CD4-positive, alpha-beta T cell treated with Interferon gamma for 1 hour (primary cell): ENCODE measurements around the gene PAPSS1.

Experiments
- DNase-seq: peaks from one replicate; pipeline ENCODE4 v3.0.0-alpha.2; 2020

The PAPSS1 gene

DNA sequence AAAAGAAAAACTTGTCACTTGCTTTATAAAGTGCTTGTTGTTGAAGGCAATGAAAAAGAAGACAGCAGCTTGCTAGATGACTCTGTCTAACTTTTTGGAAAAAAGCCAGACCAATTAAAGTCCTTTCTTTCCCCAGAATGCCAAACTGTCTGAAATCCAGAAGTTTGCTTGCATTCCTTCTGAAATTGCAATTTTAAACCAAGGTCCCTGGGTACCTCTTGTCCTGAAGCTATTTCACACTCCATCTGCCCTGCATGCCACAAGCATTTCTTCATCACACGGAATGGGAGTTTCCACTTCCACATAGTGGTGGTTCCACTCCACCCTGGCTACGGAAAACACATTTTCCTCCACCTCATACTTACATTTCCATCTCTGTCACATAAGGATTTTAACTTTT, 101.0 kb downstream of the PAPSS1 start:
- no peak for DNase-seq

DNA sequence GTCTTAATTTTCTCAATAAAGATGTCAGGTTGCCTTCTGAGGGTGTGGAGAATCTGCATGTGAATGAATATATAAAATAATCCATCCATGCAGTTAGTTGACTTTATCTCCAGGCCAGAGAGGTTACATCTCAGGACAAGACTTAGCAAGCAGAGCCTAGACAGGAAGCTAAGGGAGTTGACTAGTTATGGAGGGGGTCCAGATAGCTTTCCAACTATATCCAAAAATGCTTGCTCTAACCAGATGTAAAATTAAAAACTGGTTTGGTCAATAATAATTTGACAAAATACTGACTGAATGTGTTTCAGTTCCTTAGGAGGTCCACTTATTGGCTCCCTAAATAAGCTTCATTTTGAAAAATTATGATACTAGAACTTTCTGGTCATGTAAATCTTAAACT, 101.4 kb downstream of the PAPSS1 start:
- no peak for DNase-seq

DNA sequence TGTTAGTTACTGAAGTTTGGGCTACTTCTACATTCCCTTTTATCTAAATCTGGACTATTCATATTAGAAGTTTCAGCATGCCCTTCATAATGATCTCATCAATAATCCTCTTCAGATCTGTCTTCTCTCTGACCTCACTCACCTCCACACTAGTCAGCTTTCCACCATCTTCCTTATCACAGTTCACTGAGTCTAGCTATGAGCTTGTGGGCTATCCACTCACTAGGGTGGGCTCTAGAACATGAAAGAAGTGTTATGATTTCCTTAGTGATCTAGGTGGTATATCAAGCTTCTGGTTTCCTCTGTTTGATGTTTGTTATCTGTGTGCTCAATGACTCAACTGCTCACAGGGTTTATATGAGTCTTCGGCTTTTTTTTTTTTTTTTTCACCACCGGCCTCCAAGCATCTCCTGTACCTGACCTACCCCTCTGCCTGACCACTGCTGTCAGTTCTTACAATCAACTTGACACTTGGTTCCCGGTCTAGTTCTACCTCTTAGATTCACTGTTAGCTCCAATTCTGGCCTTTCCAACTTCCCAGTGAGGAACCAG, 103.1 kb downstream of the PAPSS1 start:
- no peak for DNase-seq

DNA sequence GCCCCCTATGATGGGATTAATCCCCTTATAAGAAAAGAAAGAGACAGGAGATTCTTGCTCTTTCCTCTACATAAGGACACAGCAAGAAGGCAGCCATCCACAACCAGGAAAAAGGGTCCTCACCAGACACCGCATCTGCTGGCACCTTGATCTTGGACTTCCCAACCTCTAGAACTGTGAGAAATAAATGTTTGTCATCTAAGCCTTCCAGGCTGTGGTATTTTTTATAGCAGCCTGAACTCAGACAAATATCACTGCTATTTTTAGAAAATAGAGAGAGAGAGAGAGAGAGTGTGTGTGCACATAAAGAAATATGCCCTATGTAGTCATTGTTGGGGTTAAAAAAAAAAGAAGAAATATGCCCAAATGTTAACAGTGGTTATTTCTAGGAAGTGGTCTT, 104.2 kb downstream of the PAPSS1 start:
- DNase-seq, result no peak

DNA sequence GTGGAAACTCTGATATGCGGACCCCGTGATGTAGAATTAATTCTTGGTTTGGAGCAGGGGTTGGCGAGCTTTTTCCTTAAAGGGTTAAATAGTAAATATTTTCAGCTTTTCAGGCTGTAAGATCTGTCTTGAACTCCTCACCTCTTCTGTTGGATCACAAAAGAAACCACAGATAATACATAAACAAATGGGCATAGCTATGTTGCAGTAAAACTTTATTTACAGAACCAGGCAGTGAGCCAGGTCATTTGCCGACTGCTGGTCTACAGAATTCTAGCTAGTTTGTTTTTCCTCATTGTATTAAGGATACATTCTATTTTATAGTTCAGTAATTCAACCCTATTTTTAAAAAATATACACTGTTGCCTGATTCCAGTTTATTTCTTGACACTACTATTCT, 116.6 kb downstream of the PAPSS1 start:
- DNase-seq, result no peak

DNA sequence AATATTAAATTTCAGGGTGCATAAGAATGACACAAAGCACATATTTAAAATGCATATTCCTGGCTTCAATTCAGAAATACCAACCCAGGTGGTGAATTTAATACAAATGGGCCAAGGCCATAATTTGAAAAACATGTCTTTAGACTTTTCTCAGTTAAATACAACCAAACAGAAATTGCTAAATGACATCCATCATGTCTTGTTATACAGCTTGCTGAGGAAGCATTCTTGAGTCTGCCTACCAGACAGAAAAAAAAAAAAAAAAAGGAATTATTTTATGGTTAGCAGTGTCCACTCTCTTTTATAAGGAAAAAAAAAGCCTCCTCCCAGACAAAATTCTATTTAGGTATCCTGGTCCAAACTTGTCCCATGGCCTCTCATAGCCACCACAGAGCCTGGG, 119.1 kb downstream of the PAPSS1 start:
- no peak for DNase-seq

DNA sequence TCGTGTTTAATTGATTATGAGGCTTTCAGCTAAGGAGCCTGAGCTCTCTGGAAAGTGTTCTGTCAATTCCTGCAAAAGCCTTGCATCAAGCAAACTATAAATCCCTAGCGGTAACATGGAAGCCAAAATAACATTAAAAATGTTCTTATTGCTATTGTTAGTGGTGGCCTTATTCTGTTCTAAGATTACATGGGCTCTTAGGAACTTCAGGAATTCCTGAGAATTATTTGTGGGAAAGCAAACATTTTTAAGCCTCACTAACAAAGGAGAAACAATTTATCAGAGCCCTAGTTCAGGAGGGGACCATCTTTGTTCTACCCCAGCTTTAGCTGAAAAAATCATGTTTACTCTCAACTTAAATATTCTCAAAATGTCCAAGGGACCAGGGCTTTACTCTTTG, 119.6 kb downstream of the PAPSS1 start:
- DNase-seq, result no peak

DNA sequence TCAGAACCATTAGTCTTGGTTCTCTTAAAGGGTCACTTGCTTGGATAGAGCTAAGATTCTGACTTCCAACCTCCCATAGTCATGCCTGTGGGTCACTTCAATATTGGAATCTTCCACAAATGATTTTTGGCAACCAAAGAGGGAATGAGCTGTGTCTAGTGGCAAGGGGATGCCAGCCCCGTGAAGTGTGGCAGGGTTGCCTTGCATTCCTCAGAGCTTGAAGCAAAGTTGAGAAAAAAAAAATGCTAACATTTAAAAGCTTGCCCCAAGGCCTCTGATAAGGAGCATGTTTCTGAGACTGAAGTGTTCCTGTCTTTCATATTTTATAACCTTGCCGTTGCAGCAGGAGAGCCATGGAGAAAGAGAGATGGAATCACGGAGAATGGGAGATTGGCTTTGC, 120.2 kb downstream of the PAPSS1 start:
- no peak for DNase-seq

DNA sequence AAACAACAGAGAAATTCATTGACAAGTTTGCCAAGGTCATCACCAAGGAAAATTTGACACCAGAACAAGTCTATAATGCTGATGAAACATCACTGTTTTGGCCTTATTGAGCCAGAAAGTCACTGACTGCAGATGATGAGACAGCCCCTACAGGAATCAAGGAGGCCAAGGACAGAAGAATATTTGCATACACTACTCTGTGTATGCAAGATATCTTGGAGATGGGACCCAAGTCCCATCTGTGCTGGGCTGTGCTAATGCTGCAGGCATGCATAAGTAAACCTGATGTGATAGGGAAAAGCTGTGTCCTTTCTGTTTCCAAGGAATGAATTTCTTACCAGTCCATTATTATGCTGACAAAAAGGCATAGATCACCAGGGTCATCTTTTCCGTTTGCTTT, 126.8 kb downstream of the PAPSS1 start:
- DNase-seq, result no peak

DNA sequence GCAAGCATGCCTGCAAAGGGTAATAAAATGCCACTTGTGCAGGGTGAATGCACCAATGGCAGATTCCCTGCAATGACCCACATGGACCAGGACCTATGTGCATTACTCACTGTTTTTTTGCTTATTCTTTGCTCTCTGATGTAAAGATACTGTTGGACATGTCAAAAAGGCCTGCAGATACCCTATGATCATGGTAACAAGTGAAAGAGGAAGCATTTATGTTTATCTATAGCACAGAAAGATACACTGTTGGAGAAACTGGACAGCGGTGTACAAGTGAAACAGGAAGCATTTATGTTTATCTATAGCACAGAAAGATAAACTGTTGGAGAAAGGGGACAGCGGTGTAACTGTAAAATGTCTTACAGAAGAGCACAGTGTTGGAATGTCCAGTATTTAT, 127.5 kb downstream of the PAPSS1 start:
- no peak for DNase-seq

DNA sequence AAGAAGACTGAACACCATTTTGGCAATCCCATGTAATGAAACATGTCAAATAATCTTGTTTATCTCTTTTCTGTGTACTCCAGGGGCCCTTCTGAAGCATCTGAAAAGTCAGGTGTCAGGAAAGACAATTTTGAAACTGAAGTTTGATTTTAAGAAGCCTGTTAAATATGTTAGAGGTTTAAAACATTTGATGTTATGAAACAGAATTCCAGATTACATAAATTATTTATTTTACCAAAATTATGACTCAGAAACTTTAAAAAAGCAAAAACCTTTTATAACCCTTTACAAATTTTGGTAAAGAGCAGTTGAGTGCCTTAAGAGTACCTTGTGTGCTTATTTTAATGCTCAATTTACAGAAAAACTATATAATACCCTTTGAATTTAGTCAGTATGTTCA, 130.8 kb downstream of the PAPSS1 start:
- DNase-seq, result no peak

DNA sequence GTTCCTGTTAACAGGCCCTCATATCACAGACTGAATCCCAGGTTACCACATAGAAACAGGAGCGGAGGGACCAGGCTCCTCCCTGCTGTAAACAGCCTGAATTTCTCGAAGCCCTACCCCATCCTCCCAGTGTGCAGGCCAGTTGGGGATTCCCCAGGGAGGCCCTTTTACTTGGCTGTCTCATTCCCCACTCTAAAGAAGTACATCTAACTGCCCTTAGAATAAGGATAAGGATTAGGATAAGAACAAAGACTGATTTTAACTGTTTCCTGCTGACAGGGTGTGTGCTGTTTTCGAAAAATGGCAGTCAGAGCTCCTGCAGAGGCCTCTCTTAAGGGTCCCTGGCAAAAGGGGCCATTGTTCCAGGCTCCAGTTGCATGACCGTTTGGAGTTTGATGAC, 133.7 kb downstream of the PAPSS1 start:
- no peak for DNase-seq

DNA sequence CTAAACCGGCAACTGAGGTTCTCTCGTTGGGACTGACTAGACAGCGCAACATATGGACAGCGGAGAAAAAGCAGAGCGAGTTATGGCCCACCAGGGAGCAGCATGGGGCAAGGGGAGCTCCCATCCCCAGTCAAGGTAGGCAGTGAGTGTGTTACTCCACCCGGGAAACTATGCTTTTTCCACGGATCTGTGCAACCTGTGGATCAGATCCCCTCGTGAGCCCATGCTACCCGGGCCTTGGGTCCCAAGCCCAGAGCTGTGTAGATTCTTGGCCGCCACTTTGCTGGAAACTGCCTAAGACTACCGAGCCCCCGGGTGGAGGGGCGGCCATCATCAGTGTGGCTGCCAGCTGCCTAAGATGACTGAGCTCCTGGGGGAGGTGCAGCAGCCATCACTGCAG, 140.9 kb downstream of the PAPSS1 start:
- DNase-seq, result no peak

DNA sequence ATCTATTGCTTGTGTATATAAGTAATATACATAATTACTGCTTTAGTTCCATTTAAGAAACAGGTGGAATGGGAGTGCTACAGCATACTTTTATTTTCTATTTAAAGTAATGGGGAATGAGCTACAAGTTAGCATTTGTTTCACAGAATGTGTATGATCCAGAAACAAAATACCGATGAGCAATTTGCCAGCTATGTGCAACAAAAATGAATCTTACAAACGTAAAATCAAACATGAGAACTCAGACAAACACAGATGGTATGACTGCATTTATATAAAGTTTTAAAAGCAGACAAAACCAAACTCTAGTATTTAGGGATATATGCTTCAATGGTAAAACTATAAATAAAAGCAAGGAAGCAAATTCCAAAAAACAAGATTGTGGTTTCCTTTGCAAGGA, 141.7 kb downstream of the PAPSS1 start:
- no peak for DNase-seq

DNA sequence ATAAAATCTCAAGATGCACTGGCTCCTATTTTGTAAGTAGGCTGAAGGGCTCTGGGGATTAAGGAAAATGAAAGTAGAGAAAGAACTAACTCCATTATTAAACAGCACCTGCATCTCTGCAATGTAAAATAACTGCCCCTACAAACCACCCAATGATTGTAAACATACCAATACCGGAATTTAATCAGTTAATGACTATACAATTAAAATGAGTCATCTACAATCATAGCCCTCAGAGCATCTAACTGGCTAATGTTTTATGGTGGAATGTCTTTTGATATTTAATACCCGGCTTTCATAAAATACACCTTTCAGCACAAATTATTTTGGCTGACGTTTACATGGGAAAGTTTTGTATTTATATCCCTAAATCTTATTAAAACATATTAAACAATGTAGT, 142.3 kb downstream of the PAPSS1 start:
- no peak for DNase-seq

DNA sequence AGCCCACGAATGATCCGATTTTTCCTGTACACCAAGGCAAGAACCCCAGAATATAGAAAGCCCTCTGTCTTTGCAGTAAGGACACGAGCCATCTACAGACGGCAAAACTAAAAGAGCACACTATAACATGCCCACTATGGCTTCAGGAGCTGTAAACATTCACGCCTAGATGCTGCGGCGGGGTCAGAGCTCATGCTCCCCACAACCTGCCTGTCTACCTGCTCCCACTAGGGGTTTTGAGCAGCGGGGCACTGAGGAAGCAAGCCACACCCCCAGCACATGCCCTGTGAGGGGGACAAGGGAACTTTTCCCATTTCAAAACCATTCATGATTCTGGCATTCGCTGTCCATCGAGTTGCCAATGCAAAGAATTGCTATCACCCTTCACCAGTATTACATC, 144.8 kb downstream of the PAPSS1 start:
- DNase-seq, result no peak

DNA sequence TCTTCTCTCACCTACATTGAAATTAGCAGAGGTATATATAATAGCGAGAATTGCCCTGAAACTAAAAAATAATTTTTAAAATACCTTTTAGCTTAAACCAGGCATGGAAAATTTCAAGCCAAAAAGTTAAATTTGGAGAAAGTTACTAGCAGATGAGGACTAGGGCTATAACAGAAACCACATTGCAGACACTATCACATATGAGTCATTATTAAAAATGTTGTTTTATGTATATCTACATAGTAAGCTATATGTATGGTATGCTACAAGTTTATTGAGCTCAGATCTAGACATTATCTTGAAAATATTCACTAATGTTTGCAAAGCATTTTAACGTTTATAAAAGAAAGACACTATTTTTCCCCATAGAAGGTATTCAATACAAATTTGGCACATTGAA, 147.8 kb downstream of the PAPSS1 start:
- no peak for DNase-seq

DNA sequence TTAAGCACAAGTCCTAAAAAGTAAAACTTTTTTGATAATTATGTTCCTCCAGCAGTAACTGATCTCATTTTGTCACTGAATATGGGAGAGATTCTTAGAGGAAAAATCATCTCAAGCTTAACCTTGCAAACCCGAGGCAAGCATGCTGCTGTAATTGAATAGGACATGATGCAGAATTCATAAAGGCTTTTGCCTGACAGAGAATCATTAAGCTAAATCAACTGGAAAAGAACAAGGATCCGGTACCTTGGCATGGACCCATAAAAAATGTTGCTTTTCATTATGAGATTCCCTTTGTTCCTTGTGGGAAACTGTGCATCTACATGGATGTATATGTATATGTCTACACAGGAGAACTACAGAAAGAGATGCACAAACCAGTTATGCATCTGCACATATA, 149.1 kb downstream of the PAPSS1 start:
- no peak for DNase-seq

DNA sequence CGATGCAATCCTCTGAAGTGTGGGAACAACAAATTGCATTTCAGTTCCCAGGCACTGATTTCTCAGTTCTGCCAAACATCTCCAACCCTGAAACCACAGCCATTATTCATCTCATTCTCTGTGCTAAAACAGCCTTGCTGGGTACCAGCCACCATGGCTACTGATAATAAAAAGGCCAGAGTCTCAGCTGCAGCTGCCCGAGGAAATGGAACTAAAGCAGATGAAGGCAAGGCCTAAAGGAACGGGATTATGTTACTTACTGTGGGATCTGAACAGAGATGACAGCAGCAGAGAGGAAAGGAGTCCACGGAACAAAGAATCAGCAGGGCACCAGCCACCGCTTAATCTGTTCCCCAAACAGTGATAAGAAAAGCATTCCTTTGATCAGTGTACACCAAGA, 155.7 kb downstream of the PAPSS1 start:
- DNase-seq, result no peak
